ENCODE results near the gene TNK2.

- TF ChIP-seq CTCF (IDR thresholded peaks at IDR 0.05) (peak; percentile 96 to 99 (median 98)), POLR2A (IDR thresholded peaks at IDR 0.05) (no peak)
These were observed 6.5 kb upstream of the TNK2 start for GRCh38 chr3:195914648-195915473.
